GM12891 (cell line): ENCODE results near the gene MAG.

ENCODE experiments used
- DNase-seq: peaks from one replicate; pipeline ENCODE4 v3.0.0; 2011; ENCODE audit warnings: low spot score; ENCODE audit not compliant: insufficient read length
- FAIRE-seq: peaks from 2 replicates; lab custom pipeline; 2011; peaks lifted over from hg19 to GRCh38; lab: Jason Lieb, UNC
- PAX5 ChIP-seq: IDR thresholded peaks from 2 replicates; pipeline ENCODE4 v1.6.1; 2011; ENCODE audit warnings: low read length, moderate library complexity, mild to moderate bottlenecking; ENCODE audit not compliant: insufficient read depth, severe bottlenecking
- POLR2A ChIP-seq: IDR thresholded peaks from 2 replicates; pipeline ENCODE4 v1.6.1; 2011; ENCODE audit warnings: low read depth, low read length, control low read depth
- POLR2AphosphoS5 ChIP-seq: IDR thresholded peaks from 2 replicates; pipeline ENCODE4 v1.6.1; 2011; ENCODE audit warnings: low read depth, low read length, control low read depth
- POU2F2 ChIP-seq: IDR thresholded peaks from 2 replicates; pipeline ENCODE4 v1.6.1; 2011; ENCODE audit warnings: low read depth, mild to moderate bottlenecking, control low read depth, low read length, moderate library complexity
- SPI1 ChIP-seq: IDR thresholded peaks from 2 replicates; pipeline ENCODE4 v1.6.1; 2011; ENCODE audit warnings: low read depth, low read length, control low read depth
- TAF1 ChIP-seq: IDR thresholded peaks from 2 replicates; pipeline ENCODE4 v1.6.1; 2011; ENCODE audit warnings: low read depth, low read length, control low read depth

Gene MAG

DNA sequence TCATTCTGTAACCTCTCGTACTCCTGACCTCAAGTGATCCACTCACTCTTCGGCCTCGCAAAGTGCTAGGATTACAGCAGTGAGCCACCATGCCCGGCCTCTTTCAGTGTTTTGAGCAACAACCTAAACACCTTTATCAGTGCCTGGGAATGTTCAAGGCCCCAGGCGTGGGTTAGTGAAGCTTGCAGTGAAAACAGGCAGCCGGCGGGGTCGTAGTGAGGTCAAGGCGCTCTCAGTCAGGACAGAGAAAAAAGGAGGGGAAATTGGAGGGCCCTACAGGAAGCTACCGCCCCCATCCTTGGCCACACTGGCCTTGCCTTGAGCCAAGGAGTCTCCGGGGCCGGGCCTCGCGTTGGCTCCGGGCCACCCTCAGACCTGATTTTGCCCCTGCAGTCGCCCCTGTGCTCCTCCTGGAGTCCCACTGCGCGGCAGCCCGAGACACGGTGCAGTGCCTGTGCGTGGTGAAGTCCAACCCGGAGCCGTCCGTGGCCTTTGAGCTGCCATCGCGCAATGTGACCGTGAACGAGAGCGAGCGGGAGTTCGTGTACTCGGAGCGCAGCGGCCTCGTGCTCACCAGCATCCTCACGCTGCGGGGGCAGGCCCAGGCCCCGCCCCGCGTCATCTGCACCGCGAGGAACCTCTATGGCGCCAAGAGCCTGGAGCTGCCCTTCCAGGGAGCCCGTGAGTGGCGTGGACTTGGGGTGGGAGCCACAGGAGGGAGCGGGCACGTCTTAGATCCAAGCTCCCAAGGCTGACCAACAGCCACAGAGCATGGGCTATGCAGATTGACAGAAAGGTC, 17.7 kb downstream of the MAG start:
- FAIRE-seq, result no peak
- TF ChIP-seq POLR2A (no peak), TAF1 (no peak), PAX5 (no peak), POLR2AphosphoS5 (no peak), POU2F2 (no peak), SPI1 (no peak)
- DNase-seq, result no peak

DNA sequence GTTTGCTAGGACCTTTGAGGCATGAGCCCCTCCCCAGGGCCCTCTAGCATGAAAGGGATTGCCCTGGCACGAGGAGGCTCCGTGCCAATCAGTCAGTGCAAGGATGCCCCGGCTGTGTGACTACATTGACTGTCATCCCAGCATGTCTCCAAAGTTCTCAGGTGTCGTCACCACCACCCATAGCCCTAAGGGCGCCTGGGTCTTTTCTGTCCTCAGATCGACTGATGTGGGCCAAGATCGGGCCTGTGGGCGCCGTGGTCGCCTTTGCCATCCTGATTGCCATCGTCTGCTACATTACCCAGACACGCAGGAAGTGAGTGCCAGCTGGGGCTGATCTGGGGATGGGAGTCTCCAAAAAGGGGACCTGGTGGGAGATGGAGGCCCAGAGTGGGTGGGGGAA, 18.4 kb downstream of the MAG start:
- no peak for FAIRE-seq
- TF ChIP-seq TAF1 (no peak), POU2F2 (no peak), POLR2AphosphoS5 (no peak), SPI1 (no peak)
- DNase-seq, result no peak

DNA sequence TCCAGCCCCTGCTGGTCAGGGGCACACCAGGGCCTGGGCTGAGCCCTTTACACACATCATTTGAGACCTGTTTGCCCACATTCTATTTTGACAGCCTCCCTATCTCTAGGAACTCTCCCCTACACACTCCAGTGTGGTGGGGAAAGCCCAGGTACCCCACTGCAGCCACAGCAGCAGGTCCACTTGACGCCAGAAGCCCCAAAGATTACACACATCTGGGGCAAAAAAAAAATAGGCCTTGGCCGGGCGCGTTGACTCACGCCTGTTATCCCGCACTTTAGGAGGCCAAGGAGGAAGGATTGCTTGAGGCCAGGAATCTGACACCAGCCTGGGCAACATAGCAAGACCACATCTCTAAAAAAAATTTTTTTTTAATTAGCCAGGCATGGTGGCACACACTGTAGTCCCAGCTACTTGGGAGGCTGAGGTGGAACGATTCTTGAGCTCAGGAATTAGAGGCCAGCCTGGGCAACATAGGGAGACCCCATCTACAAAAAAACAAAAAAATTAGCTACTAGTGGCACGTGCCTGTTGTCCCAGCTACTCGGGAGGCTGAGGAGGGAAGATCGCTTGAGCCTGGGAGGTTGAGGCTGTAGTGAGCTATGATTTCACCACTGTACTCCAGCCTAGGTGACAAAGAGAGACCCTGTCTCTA, 19.0 kb downstream of the MAG start:
- FAIRE-seq, result no peak
- no peak for TF ChIP-seq PAX5
- no peak for TF ChIP-seq SPI1
- TF ChIP-seq TAF1, result no peak
- TF ChIP-seq POU2F2, result no peak
- TF ChIP-seq POLR2A, result no peak
- no peak for TF ChIP-seq POLR2AphosphoS5
- no peak for DNase-seq

DNA sequence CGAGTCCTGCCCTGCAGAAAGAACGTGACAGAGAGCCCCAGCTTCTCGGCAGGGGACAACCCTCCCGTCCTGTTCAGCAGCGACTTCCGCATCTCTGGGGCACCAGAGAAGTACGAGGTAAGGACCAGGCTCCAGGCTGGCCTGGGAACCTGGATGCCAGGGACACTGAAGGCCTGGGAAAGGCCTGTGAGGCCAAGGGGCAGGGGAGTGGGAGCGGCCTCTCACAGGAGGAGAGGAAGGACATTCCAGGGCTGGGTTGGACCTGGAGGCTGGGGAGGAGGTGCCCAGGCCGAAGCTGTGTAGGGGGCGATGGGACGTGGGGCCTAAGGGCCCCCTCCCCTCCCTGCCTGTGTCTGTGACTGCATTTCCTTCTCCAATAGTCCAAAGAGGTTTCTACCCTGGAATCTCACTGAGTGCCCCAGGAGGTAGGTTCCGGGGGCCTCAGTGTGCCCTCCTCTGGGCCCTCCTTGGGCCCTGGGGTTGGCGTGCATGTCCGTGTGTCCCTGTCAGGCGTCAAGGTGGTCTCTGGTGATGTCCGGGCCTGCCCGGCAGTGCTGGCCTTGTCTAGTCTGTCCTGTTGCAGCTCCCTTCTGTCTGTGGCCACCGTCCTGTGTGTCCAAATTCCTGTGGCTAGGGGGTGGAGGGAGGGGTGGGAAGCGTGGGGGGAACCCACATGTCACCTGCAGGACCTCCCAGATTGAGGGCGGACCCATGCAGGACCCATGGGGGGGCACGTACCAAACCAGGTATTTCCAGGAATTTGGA, 20.1 kb downstream of the MAG start:
- DNase-seq (no peak), FAIRE-seq (no peak)
- TF ChIP-seq PAX5 (no peak), TAF1 (no peak), POLR2A (no peak), POLR2AphosphoS5 (no peak), POU2F2 (no peak), SPI1 (no peak)

DNA sequence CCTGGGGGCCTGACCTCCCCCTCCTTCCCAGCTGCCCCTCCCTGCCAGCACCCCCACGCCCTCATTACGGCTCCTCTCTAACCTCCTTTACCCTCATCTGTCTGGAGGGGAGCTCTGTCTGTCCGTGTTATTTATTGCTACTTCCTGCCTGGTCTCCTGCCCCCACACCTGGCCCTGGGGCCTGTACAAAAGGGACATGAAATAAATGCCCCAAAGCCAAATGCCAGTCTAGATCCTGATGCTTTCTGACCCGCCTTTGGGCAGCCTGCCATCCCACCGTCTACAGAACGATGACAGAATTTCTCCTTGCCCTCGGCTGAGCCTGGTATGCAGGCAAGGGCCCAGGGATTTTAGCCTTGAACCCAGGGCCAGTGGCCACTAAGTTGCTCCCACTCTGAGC, 21.6 kb downstream of the MAG start:
- TF ChIP-seq POLR2A (no peak), POLR2AphosphoS5 (no peak), SPI1 (no peak), POU2F2 (no peak), PAX5 (no peak), TAF1 (no peak)
- DNase-seq, result no peak
- no peak for FAIRE-seq

DNA sequence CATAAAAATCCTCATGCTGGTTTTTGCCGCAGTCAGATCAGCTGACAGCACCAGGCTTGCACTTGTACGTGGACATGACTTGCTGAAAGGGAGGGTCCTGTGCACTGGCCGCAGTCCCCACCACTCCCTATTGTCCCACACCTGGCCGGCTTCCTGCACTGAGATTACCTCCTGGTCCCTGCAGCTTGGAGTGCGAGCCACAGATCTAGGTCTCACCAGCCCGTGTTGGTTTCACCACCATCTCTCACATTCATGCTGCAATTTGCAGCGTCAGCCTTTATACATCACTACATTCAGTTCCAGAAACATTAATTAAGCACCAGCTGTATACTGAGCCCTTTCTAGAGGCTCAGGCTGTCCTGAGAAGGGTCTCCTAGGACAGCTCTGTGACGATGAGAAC, 22.1 kb downstream of the MAG start:
- TF ChIP-seq POLR2AphosphoS5, result no peak
- no peak for TF ChIP-seq POU2F2
- TF ChIP-seq SPI1, result no peak
- no peak for TF ChIP-seq PAX5
- no peak for TF ChIP-seq POLR2A
- no peak for TF ChIP-seq TAF1
- DNase-seq, result no peak
- no peak for FAIRE-seq

DNA sequence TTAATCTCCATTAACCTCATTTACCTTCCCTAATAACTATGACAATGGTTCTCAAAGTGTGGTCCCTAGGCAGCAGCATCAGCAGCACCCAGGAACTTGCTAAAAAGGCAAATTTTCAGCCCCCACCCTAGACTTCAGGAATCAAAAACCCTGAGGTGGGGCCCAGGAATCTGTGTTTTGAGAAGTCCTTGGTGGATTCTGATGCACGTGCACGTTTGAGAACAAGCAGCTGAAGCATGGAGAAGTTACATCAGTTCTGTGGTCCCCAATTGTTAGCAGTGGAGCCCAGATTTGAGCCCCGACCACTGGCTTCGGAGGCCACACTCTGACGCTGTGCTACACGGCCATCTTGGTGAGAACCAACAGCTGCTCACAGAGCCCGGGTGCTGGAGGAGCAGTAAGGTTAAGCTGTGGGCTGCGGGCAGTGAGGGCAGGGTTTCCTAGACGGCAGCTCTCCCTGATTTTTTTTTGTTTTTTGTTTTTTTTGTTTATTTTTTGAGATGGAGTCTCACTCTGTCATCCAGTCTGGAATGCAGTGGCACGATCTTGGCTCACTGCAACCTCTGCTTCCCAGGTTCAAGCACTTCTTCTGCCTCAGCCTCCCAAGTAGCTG, 23.0 kb downstream of the MAG start:
- TF ChIP-seq POLR2A (no peak), POLR2AphosphoS5 (no peak), TAF1 (no peak), POU2F2 (no peak), SPI1 (no peak)
- FAIRE-seq (no peak), DNase-seq (no peak)

DNA sequence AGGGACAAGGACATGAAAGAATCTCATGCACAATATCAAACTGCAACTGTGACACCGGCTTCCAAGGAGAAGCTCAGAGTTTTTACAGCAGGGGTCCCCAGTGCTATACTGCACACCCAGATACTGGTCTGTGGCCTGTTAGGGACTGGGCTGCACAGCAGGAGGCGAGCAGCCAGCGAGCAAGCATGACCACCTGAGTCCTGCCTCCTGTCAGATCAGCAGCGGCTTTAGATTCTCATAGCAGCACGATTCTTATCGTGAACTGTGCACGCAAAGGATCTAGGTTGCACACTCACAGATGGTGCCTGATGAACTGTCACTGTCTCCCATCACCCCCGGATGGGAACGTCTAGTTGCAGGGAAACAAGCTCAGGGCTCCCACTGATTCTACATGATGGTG, 23.9 kb downstream of the MAG start:
- FAIRE-seq (no peak), DNase-seq (no peak)
- TF ChIP-seq TAF1, result no peak
- no peak for TF ChIP-seq POLR2AphosphoS5
- no peak for TF ChIP-seq POU2F2
- TF ChIP-seq SPI1, result no peak
- TF ChIP-seq PAX5, result no peak
- TF ChIP-seq POLR2A, result no peak

DNA sequence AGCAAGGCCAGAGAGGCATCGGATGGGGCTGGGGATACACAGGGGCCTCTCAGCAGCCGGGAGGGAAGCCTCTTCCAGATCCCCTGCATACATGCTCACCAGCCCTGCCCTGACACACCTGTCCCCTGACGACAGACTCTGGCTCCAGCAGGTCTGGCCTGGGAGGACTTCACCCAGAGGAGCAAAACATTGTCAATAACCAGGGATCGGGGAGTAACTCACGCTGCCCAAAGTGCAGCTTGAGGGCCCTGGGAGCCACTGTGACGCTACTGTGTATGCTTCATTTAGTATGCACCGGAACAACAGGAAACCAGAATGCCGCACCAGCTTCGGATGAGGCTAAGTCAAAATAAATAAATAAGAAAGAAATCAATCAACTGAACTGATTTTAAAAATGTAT, 24.6 kb downstream of the MAG start:
- TF ChIP-seq SPI1 (no peak), TAF1 (no peak)
- FAIRE-seq (no peak), DNase-seq (no peak)
